Type B pancreatic cell (in vitro differentiated cells): ENCODE results near the gene TIAM2. TPM values are rescaled to one million over a fixed set of nuclear protein-coding genes. Genes with fewer than 3 reads are reported as not detected.

Experiments used
- DNase-seq: peaks from one replicate; pipeline ENCODE4 v3.0.0; 2021; ENCODE audit warnings: mixed read lengths; ENCODE audit not compliant: unreplicated experiment; ENCODE audit errors: extremely low spot score
- H3K27ac Mint-ChIP-seq: 2 replicates; pipeline ENCODE4 v1.8.0; 2021; ENCODE audit warnings: mild to moderate bottlenecking, mixed read lengths
- H3K27me3 Mint-ChIP-seq: 2 replicates; pipeline ENCODE4 v1.8.0; 2021; ENCODE audit warnings: mixed read lengths
- H3K36me3 Mint-ChIP-seq: 2 replicates; pipeline ENCODE4 v1.8.0; 2021; ENCODE audit warnings: mixed read lengths
- H3K4me1 Mint-ChIP-seq: one replicate; pipeline ENCODE4 v1.8.0; 2021; ENCODE audit warnings: mixed read lengths; ENCODE audit not compliant: unreplicated experiment
- H3K4me3 Mint-ChIP-seq: 2 replicates; pipeline ENCODE4 v1.8.0; 2021; ENCODE audit warnings: mild to moderate bottlenecking, mixed read lengths
- H3K9me3 Mint-ChIP-seq: 2 replicates; pipeline ENCODE4 v1.8.0; 2021; ENCODE audit warnings: mixed read lengths
- total RNA-seq: library from RNA; stranded (reverse); gene quantifications from 2 replicates; pipeline ENCODE4 v1.2.1, GENCODE V29; 2021; ENCODE audit warnings: low replicate concordance
- TF ChIP-seq, protein P1 (sequence below): fragments of 200-600 bp; sonication (generic); conservative IDR thresholded peaks from 2 replicates; pipeline ENCODE4 v1.5.0; 2021; ENCODE audit warnings: antibody characterized with exemption, mild to moderate bottlenecking

Gene TIAM2
- total RNA-seq, 1 donor from 2014 or later = 13.5 TPM

DNA sequence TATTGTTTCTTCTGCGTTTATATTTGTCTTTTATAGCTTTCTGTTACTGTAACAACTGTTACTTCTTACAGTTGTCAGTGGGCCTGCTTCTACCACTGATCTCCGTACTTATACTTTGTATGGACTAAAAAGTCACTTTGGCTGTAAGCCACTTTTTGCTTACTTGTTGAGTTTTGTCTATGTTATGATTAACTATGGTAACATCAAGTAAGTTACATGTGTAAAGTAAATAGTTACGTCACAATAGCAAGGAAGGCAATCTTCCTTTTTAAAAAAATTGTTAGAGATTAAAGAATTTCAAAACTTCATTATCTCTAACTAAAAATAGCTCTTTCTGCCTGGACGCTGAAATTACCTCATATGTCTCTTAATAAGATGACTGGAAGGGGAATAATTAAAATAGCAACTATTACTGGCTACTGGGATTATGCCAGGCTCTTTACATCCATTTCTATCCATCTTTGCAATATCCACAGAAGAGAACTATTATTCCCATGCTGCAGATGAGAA lies 308.3 kb downstream of the TIAM2 start:
- H3K27me3 Mint-ChIP-seq = no peaks in the 10 kb centered on the region
- peaks cover 29% of the 10 kb centered on the region for H3K36me3 Mint-ChIP-seq
- DNase-seq = no peak
- no peaks in the 10 kb centered on the region for H3K4me1 Mint-ChIP-seq
- no peak overlapping the region for H3K4me3 Mint-ChIP-seq
- H3K27ac Mint-ChIP-seq = no peak overlapping the region
- no peaks in the 10 kb centered on the region for H3K9me3 Mint-ChIP-seq
- TF ChIP-seq, protein P1, sequence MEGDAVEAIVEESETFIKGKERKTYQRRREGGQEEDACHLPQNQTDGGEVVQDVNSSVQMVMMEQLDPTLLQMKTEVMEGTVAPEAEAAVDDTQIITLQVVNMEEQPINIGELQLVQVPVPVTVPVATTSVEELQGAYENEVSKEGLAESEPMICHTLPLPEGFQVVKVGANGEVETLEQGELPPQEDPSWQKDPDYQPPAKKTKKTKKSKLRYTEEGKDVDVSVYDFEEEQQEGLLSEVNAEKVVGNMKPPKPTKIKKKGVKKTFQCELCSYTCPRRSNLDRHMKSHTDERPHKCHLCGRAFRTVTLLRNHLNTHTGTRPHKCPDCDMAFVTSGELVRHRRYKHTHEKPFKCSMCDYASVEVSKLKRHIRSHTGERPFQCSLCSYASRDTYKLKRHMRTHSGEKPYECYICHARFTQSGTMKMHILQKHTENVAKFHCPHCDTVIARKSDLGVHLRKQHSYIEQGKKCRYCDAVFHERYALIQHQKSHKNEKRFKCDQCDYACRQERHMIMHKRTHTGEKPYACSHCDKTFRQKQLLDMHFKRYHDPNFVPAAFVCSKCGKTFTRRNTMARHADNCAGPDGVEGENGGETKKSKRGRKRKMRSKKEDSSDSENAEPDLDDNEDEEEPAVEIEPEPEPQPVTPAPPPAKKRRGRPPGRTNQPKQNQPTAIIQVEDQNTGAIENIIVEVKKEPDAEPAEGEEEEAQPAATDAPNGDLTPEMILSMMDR = no peak

DNA sequence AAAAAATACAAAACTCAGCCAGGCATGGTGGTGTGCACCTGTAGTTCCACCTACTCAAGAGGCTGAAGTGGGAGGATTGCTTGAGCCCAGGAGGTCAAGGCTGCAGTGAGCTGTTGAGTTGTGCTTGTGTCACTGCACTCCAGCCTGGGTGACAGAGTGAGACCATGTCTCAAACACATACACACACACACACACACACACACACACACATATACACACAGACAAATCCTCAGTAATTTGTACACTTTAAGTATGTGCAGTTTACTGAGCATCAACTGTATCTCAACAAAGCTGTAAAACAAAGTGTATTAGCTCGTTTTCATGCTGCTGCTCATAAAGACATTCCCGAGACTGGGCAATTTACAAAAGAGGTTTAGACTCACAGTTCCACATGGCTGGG lies 311.8 kb downstream of the TIAM2 start:
- DNase-seq = no peak
- Mint-ChIP-seq H3K27me3 (no peaks in the 10 kb centered on the region), H3K36me3 (peaks cover 41% of the 10 kb centered on the region), H3K4me1 (no peaks in the 10 kb centered on the region), H3K4me3 (no peak overlapping the region), H3K27ac (no peak overlapping the region), H3K9me3 (no peaks in the 10 kb centered on the region)
- TF ChIP-seq, protein P1 = no peak
